ENCODE results near the gene LRCH3.

The LRCH3 gene

DNA sequence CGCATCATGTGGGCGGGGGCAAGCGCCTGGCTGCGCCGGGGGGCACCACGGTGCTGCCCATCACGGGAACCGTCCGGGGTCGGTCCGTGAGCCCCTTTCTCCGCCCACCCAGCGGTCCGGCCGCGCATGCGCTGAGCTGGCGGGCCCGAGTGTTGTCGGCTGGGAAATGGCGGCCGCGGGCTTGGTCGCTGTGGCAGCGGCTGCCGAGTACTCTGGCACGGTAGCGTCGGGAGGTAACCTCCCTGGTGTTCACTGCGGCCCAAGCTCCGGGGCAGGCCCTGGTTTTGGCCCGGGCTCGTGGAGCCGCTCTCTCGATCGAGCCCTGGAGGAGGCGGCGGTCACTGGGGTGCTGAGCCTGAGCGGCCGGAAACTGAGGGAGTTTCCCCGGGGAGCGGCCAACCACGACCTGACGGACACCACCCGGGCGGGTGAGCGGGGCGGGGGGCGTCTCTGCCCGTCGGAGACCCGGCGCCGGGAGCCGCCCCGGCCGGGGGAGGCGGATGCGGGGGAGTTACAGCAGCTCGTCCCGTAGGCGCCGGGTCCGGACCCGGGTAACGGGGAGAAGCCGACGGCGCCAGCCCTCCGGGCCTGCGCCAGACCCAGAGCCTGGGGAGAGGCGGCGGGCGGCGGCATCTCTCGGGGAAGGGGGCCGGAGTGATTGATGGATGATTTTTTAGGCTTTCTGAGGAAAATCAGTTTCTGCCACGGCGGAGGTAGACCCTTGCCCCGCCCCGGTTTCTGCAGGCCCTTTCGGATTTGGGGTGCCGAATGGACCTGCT, at the start of gene LRCH3:
TSS of gene LRCH3 (plus strand) at position 142 of the 779 bp plus-strand sequence. CDS start at position 167, 25 bp downstream.
- peak; percentile 68 for DNase-seq (ENCODE audit: low spot score)

GRCh38 chr3:197742787-197743186, 48.3 kb upstream of the LRCH3 start:
- DNase-seq (ENCODE audit: low spot score) = no peak

- DNase-seq (ENCODE audit: low spot score) = no peak
Observed at GRCh38 chr3:197746209-197746608, 44.8 kb upstream of the LRCH3 start.

DNA sequence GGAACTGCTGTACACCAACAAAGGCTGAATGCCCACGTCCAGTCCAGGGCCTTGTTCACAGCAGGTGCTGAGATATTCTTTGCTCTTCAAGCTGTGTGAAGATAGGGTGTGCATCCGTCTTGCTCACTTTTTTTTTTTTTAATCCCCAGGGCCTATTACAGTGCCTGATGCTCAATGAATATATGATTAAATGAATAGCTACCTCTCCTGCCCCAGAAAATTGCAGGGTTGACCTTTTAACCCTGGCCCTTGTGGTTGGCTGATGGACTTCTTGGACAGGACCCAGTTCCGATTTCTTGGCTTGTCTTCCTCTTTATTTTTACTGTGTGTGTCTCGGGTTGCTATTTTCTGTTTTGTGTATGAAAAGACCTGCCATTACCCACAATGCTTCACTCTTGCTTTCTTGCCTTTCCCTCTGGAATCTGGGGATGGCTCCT, 44.2 kb upstream of the LRCH3 start:
- DNase-seq (ENCODE audit: low spot score) = no peak

GRCh38 chr3:197748597-197749314, 42.3 kb upstream of the LRCH3 start:
- peak; percentile 32 for DNase-seq (ENCODE audit: low spot score)

DNA sequence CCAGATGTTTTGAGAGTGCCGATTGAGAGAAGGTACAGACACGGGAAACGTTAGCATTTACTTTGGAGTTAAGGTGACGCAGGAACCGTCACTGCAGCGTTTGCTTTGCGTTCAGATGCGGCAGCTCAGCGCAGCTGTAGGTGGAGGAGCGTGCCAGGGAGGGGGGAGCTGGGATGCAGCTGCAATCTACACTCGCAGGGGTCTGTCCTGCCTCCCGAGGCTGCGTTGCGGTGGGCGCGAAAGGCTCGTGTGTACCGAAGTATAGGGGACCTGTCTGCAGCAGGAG, 41.8 kb upstream of the LRCH3 start:
- peak; percentile 71 for DNase-seq (ENCODE audit: low spot score)

GRCh38 chr3:197749601-197750395, 41.3 kb upstream of the LRCH3 start, which contains the start of gene FYTTD1:
Gene FYTTD1 (plus strand): TSS chr3:197749883. CDS start chr3:197749972, 89 bp downstream.
- peak; percentile 89 for DNase-seq (ENCODE audit: low spot score)

GRCh38 chr3:197750396-197750831, 40.6 kb upstream of the LRCH3 start:
- DNase-seq (ENCODE audit: low spot score) = peak; percentile 70

GRCh38 chr3:197750858-197751737, 40.0 kb upstream of the LRCH3 start:
- DNase-seq (ENCODE audit: low spot score) = peak; percentile 65

DNA sequence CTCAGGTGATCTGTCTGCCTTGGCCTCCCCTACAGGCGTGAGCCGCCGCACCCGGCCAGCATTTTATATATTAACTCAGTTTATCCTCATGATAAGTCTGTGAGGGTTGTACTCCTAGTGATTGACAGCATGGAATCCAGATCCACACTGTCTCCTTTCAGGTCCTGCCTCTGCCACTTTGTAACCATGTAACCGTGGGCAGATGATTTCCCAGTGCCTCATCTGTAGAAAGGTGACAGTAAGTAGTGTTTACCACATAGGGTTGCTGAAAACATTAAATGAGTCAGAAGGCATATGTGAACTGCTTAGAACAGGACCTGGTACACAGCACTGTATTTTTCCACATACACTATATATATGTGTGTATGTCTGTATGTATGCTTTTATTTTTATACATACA, 38.9 kb upstream of the LRCH3 start:
- DNase-seq (ENCODE audit: low spot score) = peak; percentile 64

DNA sequence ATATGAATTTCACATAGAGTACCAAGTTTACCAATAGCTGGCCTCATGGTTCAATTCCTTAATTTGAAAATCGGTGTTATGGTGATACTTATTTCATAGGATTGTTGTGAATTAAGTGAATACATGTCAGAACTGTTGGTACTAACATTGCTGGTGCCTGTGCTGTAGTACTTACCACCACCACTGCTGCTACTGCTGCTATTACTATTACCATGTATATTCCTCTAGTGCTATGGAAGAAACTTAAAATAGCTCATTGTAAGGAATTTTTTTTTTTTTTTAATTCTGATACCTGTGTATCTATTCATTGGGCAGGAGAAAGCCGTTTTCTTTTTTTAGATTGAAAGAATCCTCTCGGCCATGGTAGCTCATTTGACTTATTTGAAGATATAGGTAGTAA, 37.8 kb upstream of the LRCH3 start:
- peak; percentile 56 for DNase-seq (ENCODE audit: low spot score)

- DNase-seq (ENCODE audit: low spot score) = no peak
Observed at GRCh38 chr3:197756704-197757103, 34.4 kb upstream of the LRCH3 start.

DNA sequence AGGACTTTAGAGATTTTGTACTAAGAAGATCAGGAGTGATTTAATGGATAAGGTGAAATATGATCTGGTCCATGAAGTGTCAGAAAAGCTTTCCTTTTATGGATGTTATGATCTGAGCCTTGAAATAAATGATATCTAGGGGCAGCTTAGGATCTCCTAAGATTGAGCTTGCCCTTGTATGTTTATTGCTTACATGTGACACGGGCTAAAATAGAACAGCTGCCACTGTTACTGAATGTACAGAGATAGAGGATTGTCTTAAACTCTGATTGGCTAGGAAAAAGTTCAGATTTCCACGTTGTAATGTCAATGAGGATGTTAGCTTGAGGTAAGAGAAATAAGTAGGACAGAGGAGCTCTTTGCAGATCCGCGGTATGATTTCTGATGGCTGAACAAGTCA, 32.5 kb upstream of the LRCH3 start:
- DNase-seq (ENCODE audit: low spot score) = no peak

DNA sequence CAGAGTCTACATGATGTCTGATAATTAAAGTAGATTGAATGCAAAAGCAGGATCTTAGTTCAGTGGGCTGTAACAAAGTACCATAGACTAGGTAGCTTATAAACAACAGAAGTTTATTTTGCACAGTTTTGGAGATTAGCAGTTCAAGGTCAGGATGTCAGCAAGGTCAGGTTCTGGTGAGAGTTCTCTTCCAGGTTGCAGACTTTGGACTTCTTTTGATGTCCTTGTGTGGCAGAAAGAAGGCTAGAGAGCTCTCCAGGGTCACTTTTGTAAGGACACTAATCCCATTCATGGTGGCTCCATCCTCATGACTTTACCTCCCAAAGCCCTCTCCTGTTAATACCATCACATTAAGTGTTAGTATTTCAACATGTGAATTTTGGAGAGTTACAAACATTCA, 29.3 kb upstream of the LRCH3 start:
- DNase-seq (ENCODE audit: low spot score) = no peak

DNA sequence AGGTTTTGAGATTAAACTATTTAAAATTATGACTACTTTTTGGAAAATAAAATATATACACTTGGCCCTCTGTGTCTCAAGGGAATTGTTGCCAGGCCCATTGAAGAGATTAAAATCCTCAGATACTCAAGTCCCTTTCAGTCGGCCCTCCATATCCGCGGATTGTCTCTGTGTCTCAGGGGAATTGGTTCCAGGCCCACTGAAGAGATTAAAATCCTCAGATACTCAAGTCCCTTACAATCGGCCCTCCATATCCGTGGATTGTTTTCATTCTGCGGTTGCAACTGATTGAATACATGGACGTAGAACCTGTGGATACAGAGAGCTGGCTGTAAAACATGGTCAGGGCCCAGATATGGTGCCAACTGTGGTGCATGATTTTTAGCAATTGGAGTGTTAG, 15.7 kb upstream of the LRCH3 start:
- no peak for DNase-seq (ENCODE audit: low spot score)

- no peak for DNase-seq (ENCODE audit: low spot score)
Observed at GRCh38 chr3:197782230-197782629, 8.8 kb upstream of the LRCH3 start.

DNA sequence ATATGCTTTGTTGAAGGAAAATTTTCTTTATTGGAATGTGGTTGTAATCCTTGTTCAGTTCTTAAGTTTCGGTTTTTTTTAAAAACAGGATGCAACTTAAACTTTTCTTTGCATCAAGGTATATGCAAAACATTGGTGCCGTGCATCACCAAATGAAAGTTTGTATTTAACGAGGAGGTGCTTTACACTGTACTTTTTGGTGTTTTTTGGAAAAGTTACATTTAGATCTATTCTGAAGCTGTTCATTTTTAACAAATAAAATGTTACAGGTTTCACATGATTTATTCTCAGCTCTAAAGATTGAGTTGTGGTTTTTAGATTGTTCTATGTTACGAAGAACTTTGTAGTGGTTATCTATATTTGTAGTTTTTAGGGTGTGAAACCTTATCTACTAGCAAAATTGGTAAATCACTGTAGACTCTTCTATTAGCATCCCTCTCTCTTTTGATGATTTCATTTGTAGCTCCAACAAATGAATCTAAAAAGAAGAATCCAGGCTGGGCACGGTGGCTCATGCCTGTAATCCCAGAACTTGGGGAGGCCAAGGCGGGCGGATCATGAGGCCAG, 7.0 kb upstream of the LRCH3 start:
- no peak for DNase-seq (ENCODE audit: low spot score)

DNA sequence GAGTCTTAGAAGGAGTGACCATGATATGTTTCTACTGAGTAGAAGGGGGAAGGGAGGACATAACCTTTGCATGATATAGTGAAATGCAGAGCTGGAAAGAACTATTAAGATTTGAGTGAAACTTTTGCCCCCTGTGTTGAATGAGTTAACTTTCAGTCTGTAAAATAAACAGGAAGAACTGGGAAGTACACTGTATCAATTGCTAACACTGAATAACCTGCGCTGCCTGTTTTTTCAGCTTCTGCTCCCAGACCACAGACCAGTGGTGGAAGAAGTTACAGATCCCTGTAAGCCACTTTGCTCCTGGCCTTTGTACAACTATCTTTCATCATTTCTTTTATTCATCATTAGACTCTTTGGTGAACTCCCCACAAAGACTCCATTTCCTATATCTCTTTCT, 3.6 kb upstream of the LRCH3 start:
- DNase-seq (ENCODE audit: low spot score) = no peak

DNA sequence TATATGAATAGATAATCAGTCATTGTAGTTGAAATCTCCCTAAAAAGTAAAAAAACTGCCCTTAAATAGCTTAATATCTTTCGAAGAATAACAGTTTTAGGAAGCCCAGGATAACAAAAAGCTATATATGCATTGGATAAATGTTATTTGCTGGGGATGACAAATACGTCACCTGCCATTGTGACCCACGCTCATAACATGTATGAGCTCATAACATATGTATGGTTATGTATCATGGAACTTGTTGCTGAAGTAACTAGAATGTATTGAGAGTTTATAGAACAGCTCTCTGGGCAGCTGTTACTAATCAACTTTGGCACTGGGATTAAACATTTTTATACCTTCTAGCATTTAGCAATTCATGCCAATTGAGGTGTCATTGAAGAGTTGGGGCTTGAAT, 1.7 kb upstream of the LRCH3 start:
- DNase-seq (ENCODE audit: low spot score) = peak; percentile 31

GRCh38 chr3:197790033-197790432, 1.0 kb upstream of the LRCH3 start:
- DNase-seq (ENCODE audit: low spot score) = no peak

DNA sequence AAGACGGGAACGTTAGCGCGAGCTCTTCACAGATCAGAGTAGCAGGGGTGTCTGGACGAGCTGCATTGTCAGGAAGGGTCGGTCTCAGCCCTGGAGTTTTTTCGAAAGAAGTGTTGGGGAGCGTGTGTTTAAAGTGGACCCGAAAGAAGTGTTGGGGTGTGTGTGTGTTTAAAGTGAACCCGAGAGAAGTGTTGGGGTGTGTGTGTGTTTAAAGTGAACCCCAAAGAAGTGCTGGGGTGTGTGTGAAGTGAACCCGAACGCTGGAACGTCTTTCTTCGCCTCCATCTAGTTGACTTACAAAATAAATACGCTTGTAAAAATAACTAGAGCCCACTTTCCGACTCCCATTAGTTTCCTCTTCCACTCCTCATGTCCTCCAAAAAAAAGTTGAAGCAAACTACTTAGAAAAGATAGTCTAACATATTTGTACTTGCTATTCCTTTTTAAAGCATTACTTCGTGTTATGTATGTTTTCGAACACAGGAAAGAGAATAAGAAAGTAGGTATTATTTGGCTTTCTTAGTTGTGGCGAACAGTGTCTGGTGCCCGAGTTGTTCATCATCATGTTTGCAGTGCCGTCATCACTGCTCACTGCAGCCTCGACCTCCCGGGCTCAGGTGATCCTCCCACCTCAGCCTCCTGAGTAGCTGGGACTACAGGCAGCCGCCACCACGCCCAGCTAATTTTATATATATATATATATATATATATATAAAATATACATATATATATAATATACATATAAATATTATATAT, 1.0 kb downstream of the LRCH3 start:
- DNase-seq (ENCODE audit: low spot score) = peak; percentile 55

All from RKO (cell line).